ENCODE measurements around the gene NLRP12. TPM values are rescaled to one million over a fixed set of nuclear protein-coding genes. Genes with fewer than 3 reads are reported as not detected.
A peak's percentile ranks its signal among the peaks of the same experiment; 100 is the strongest.

Gene NLRP12
- total RNA-seq, 1 donor from 2014 or later, result not detected

- no peaks in the 10 kb centered on the region for H3K36me3 ChIP-seq (ENCODE audit: control insufficient read depth, insufficient read depth, low read length)
- no peak overlapping the region for H3K4me3 ChIP-seq (ENCODE audit: low read depth, low read length)
- peak; percentile 72 for DNase-seq (ENCODE audit: low read depth)
- no peak for FAIRE-seq
- H3K27me3 ChIP-seq (ENCODE audit: control insufficient read depth, insufficient read depth, low read length), result no peaks in the 10 kb centered on the region
- TF ChIP-seq, protein P1, sequence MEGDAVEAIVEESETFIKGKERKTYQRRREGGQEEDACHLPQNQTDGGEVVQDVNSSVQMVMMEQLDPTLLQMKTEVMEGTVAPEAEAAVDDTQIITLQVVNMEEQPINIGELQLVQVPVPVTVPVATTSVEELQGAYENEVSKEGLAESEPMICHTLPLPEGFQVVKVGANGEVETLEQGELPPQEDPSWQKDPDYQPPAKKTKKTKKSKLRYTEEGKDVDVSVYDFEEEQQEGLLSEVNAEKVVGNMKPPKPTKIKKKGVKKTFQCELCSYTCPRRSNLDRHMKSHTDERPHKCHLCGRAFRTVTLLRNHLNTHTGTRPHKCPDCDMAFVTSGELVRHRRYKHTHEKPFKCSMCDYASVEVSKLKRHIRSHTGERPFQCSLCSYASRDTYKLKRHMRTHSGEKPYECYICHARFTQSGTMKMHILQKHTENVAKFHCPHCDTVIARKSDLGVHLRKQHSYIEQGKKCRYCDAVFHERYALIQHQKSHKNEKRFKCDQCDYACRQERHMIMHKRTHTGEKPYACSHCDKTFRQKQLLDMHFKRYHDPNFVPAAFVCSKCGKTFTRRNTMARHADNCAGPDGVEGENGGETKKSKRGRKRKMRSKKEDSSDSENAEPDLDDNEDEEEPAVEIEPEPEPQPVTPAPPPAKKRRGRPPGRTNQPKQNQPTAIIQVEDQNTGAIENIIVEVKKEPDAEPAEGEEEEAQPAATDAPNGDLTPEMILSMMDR (IDR thresholded peaks at IDR 0.05; ENCODE audit: insufficient read depth, low read length, severe bottlenecking), result peak; percentile 92
Measured at GRCh38 chr19:53792721-53793433, 31.2 kb downstream of the NLRP12 start.

- H3K36me3 ChIP-seq (ENCODE audit: control insufficient read depth, insufficient read depth, low read length), result no peaks in the 10 kb centered on the region
- no peaks in the 10 kb centered on the region for H3K27me3 ChIP-seq (ENCODE audit: control insufficient read depth, insufficient read depth, low read length)
- TF ChIP-seq, protein P1 (IDR thresholded peaks at IDR 0.05; ENCODE audit: insufficient read depth, low read length, severe bottlenecking), result no peak
- DNase-seq (ENCODE audit: low read depth) (no peak), FAIRE-seq (no peak)
- no peak overlapping the region for H3K4me3 ChIP-seq (ENCODE audit: low read depth, low read length)
Measured at GRCh38 chr19:53789708-53790678, 34.1 kb downstream of the NLRP12 start.

DNA sequence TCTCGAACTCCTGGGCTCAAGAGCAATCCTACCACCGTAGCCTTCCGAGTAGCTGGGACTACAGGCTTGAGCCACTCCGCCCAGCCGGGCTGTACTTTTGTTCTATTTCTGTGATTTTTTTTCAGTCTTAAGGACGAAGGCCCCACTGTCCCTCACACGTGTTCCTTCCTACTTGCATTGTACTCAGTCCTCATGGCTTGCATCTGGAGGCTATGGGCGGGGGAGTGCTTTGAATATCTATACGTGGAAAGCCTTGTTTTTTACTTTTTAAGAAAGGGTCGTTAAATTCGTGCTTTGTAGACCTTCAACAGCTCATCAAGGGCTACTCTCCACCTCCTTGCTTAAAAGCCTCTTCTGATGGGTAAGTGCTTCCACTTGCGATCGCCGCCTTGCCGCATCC is 36.8 kb downstream of the NLRP12 start:
- H3K36me3 ChIP-seq (ENCODE audit: control insufficient read depth, insufficient read depth, low read length), result no peaks in the 10 kb centered on the region
- TF ChIP-seq, protein P1 (IDR thresholded peaks at IDR 0.05; ENCODE audit: insufficient read depth, low read length, severe bottlenecking), result no peak
- no peak overlapping the region for H3K4me3 ChIP-seq (ENCODE audit: low read depth, low read length)
- H3K27me3 ChIP-seq (ENCODE audit: control insufficient read depth, insufficient read depth, low read length), result no peaks in the 10 kb centered on the region
- DNase-seq (ENCODE audit: low read depth) (no peak), FAIRE-seq (no peak)

GRCh38 chr19:53786744-53787143 is 37.4 kb downstream of the NLRP12 start:
- Histone ChIP-seq H3K36me3 (ENCODE audit: control insufficient read depth, insufficient read depth, low read length) (no peaks in the 10 kb centered on the region), H3K27me3 (ENCODE audit: control insufficient read depth, insufficient read depth, low read length) (no peaks in the 10 kb centered on the region), H3K4me3 (ENCODE audit: low read depth, low read length) (no peak overlapping the region)
- FAIRE-seq (no peak), DNase-seq (ENCODE audit: low read depth) (no peak)
- TF ChIP-seq, protein P1 (IDR thresholded peaks at IDR 0.05; ENCODE audit: insufficient read depth, low read length, severe bottlenecking), result no peak

- FAIRE-seq, result no peak
- Histone ChIP-seq H3K27me3 (ENCODE audit: control insufficient read depth, insufficient read depth, low read length) (no peaks in the 10 kb centered on the region), H3K4me3 (ENCODE audit: low read depth, low read length) (no peak overlapping the region), H3K36me3 (ENCODE audit: control insufficient read depth, insufficient read depth, low read length) (no peaks in the 10 kb centered on the region)
- no peak for DNase-seq (ENCODE audit: low read depth)
- TF ChIP-seq, protein P1 (IDR thresholded peaks at IDR 0.05; ENCODE audit: insufficient read depth, low read length, severe bottlenecking), result no peak
Measured at GRCh38 chr19:53785196-53785889, 38.8 kb downstream of the NLRP12 start.

Measured in bronchial epithelial cell (primary cell).